HEK293 (cell line): ENCODE results near the gene CCNDBP1.

Source experiments
- CTCF ChIA-PET: fragments of 350-600 bp; formaldehyde crosslinking; extraction: SDS; loops from one replicate; lab custom pipeline; 2021; ENCODE audit warnings: antibody characterized with exemption; lab: Yijun Ruan, JAX
- POLR2A ChIA-PET: fragments of 300-600 bp; formaldehyde crosslinking; extraction: SDS; loops from one replicate; lab custom pipeline; 2020; ENCODE audit warnings: antibody characterized with exemption, inconsistent platforms; lab: Yijun Ruan, JAX
- H3K27ac ChIP-seq: fragments of 200-500 bp; sonication (Bioruptor generic); 2 replicates; pipeline ENCODE4 v1.5.1; 2014; ENCODE audit warnings: low read depth, low read length, control low read depth, inconsistent platforms; ENCODE audit errors: extremely low read depth
- H3K36me3 ChIP-seq, 2 experiments: fragments of 200-500 bp in 1 of 2; sonication (Bioruptor generic) in 1 of 2; 1 replicate in 1 of 2; 2 replicates in 1 of 2; pipeline ENCODE4 v1.5.1; 2014 to 2017; ENCODE audit warnings: inconsistent platforms in 2 of 2, low read length in 2 of 2; ENCODE audit not compliant: control insufficient read depth in 2 of 2, insufficient read depth in 1 of 2
- H3K4me1 ChIP-seq: fragments of 200-500 bp; sonication (Bioruptor generic); 2 replicates; pipeline ENCODE4 v1.5.1; 2014; ENCODE audit warnings: mild to moderate bottlenecking, low read length, inconsistent platforms; ENCODE audit not compliant: control insufficient read depth, insufficient read depth
- H3K4me3 ChIP-seq: 2 replicates; pipeline ENCODE4 v1.5.1; 2011; ENCODE audit warnings: low read depth, mild to moderate bottlenecking, control low read depth, low read length, moderate library complexity
- H3K9me3 ChIP-seq: fragments of 200-500 bp; sonication (Bioruptor generic); 2 replicates; pipeline ENCODE4 v1.5.1; 2014; ENCODE audit warnings: low read depth, low read length, inconsistent platforms; ENCODE audit not compliant: control insufficient read depth, insufficient read depth
- BCL11A ChIP-seq: fragments of 450-650 bp; formaldehyde crosslinking; IDR thresholded peaks from 2 replicates; pipeline ENCODE4 v1.5.1; 2016; ENCODE audit warnings: low read depth, missing biosample characterization, missing genetic modification characterization
- EGR2 ChIP-seq: fragments of 450-650 bp; formaldehyde crosslinking; IDR thresholded peaks from 2 replicates; pipeline ENCODE4 v1.5.1; 2016; ENCODE audit warnings: low read depth, missing biosample characterization, missing genetic modification characterization
- KLF10 ChIP-seq: fragments of 450-650 bp; IDR thresholded peaks from 2 replicates; pipeline ENCODE4 v1.5.1; 2018; ENCODE audit warnings: missing biosample characterization, mild to moderate bottlenecking, missing genetic modification characterization
- KLF8 ChIP-seq: fragments of 450-650 bp; formaldehyde crosslinking; IDR thresholded peaks from 2 replicates; pipeline ENCODE4 v1.5.1; 2016; ENCODE audit warnings: missing biosample characterization, missing genetic modification characterization
- MZF1 ChIP-seq: fragments of 450-650 bp; formaldehyde crosslinking; IDR thresholded peaks from 2 replicates; pipeline ENCODE4 v1.5.1; 2017; ENCODE audit warnings: missing biosample characterization, missing genetic modification characterization, borderline replicate concordance
- SCRT2 ChIP-seq: fragments of 450-650 bp; formaldehyde crosslinking; IDR thresholded peaks from 2 replicates; pipeline ENCODE4 v1.5.1; 2016; ENCODE audit warnings: missing biosample characterization, missing genetic modification characterization
- SETDB1 ChIP-seq: IDR thresholded peaks from one replicate; pipeline ENCODE4 v1.6.1; 2017; ENCODE audit warnings: mild to moderate bottlenecking, low read length, moderate library complexity, mixed read lengths; ENCODE audit not compliant: insufficient read length
- YY1 ChIP-seq: fragments of 450-650 bp; formaldehyde crosslinking; IDR thresholded peaks from 2 replicates; pipeline ENCODE4 v1.5.1; 2018; ENCODE audit warnings: missing biosample characterization, missing genetic modification characterization
- ZFHX2 ChIP-seq: fragments of 450-650 bp; formaldehyde crosslinking; conservative IDR thresholded peaks from 2 replicates; pipeline ENCODE4 v1.5.1; 2016; ENCODE audit warnings: missing biosample characterization, missing genetic modification characterization
- ZFP3 ChIP-seq: fragments of 450-650 bp; formaldehyde crosslinking; IDR thresholded peaks from 2 replicates; pipeline ENCODE4 v1.5.1; 2016; ENCODE audit warnings: low read depth, missing biosample characterization, missing genetic modification characterization
- ZNF112 ChIP-seq: fragments of 450-650 bp; formaldehyde crosslinking; IDR thresholded peaks from 2 replicates; pipeline ENCODE4 v1.5.0; 2017; ENCODE audit warnings: missing biosample characterization, missing genetic modification characterization
- ZNF114 ChIP-seq: fragments of 450-650 bp; formaldehyde crosslinking; IDR thresholded peaks from 2 replicates; pipeline ENCODE4 v1.5.0; 2017; ENCODE audit warnings: missing biosample characterization, missing genetic modification characterization
- ZNF146 ChIP-seq: fragments of 450-650 bp; formaldehyde crosslinking; IDR thresholded peaks from 2 replicates; pipeline ENCODE4 v1.5.1; 2016; ENCODE audit warnings: missing biosample characterization, missing genetic modification characterization
- ZNF174 ChIP-seq: fragments of 450-650 bp; formaldehyde crosslinking; IDR thresholded peaks from 2 replicates; pipeline ENCODE4 v1.5.0; 2017; ENCODE audit warnings: missing biosample characterization, mild to moderate bottlenecking, missing genetic modification characterization
- ZNF2 ChIP-seq: fragments of 450-650 bp; formaldehyde crosslinking; IDR thresholded peaks from 2 replicates; pipeline ENCODE4 v1.5.1; 2016; ENCODE audit warnings: missing biosample characterization, missing genetic modification characterization
- ZNF211 ChIP-seq: fragments of 450-650 bp; formaldehyde crosslinking; IDR thresholded peaks from 2 replicates; pipeline ENCODE4 v1.5.1; 2016; ENCODE audit warnings: low read depth, missing biosample characterization, missing genetic modification characterization
- ZNF311 ChIP-seq: fragments of 450-650 bp; formaldehyde crosslinking; IDR thresholded peaks from 2 replicates; pipeline ENCODE4 v1.5.1; 2017; ENCODE audit warnings: missing biosample characterization, missing genetic modification characterization, borderline replicate concordance
- ZNF391 ChIP-seq: fragments of 450-650 bp; formaldehyde crosslinking; IDR thresholded peaks from 2 replicates; pipeline ENCODE4 v1.5.1; 2016; ENCODE audit warnings: low read depth, missing biosample characterization, missing genetic modification characterization, borderline replicate concordance
- ZNF433 ChIP-seq: fragments of 450-650 bp; formaldehyde crosslinking; IDR thresholded peaks from 2 replicates; pipeline ENCODE4 v1.5.1; 2016; ENCODE audit warnings: missing biosample characterization, missing genetic modification characterization, low read depth
- ZNF629 ChIP-seq: fragments of 450-650 bp; formaldehyde crosslinking; IDR thresholded peaks from 2 replicates; pipeline ENCODE4 v1.5.1; 2017; ENCODE audit warnings: missing biosample characterization, missing genetic modification characterization
- ZNF660 ChIP-seq: fragments of 450-650 bp; IDR thresholded peaks from 2 replicates; pipeline ENCODE4 v1.5.1; 2018; ENCODE audit warnings: missing biosample characterization, mild to moderate bottlenecking, missing genetic modification characterization
- ZNF843 ChIP-seq: fragments of 450-650 bp; formaldehyde crosslinking; IDR thresholded peaks from 2 replicates; pipeline ENCODE4 v1.5.1; 2016; ENCODE audit warnings: missing biosample characterization, missing genetic modification characterization
- ZSCAN23 ChIP-seq: fragments of 450-650 bp; formaldehyde crosslinking; IDR thresholded peaks from 2 replicates; pipeline ENCODE4 v1.5.1; 2016; ENCODE audit warnings: missing biosample characterization, missing genetic modification characterization
- TF ChIP-seq, protein P1 (sequence below): fragments of 450-650 bp; formaldehyde crosslinking; IDR thresholded peaks from 2 replicates; pipeline ENCODE4 v1.5.1; 2016; ENCODE audit warnings: missing biosample characterization, missing genetic modification characterization, borderline replicate concordance
- TF ChIP-seq, protein P2 (sequence below): fragments of 450-650 bp; formaldehyde crosslinking; IDR thresholded peaks from 2 replicates; pipeline ENCODE4 v1.5.1; 2017; ENCODE audit warnings: missing biosample characterization, missing genetic modification characterization
- TF ChIP-seq, protein P3 (sequence below): fragments of 450-650 bp; formaldehyde crosslinking; IDR thresholded peaks from 2 replicates; pipeline ENCODE4 v1.5.1; 2016; ENCODE audit warnings: missing biosample characterization, missing genetic modification characterization

CCNDBP1 gene

DNA sequence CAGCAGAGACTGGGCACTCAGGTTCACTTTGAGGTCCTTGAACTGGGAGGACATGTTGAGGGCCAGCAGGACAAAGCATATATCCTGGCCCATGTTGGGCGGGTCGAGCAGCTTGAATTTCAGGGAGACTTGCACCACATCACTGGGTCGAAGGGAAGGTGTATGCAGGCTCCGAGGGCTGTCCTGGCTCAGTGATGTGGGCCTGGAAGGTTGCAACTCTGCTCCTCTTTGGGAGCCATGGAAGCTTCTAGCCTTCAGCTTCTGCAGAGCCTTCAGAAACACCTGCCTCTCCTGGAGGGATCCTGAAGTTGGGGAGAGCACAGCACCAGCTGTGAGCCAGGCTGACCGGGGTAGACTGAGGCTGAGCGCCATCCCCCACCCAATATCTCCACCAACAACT, 50.3 kb downstream of the CCNDBP1 start (continued):
- TF ChIP-seq ZNF114 (tag by site-specific recombination), result no peak
- TF ChIP-seq SCRT2 (tag by site-specific recombination), result no peak
- TF ChIP-seq, all 188 proteins: peak for 0

DNA sequence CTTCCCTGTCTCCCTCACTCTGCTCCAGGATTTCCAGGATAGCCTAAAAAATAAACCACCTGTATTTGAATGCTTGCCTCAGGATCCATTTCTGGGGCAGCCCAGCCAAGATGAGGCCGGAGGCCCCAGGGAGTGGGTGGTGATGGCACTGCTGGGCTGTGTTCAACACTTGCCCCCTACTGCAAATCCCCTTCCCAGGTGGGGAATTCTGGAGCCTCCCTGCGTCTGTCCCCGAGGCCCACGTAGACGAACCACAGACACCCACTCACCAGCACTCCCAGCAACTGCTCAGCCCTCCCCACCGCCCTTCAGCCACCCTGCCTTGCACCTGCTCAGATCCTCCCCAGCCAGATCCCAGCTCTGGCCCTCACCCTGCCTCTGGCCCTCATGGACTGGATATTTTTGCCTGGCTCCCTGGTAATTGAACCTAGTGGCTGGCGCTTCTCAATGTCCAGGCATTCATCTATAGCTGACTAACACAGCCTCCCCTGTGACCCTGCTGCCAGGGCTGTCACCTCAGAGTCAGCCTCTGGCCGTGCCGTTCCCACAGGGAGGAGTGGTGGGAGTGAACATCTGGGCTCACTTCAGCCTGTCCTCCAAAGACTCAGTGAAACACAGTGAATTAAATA, 52.8 kb downstream of the CCNDBP1 start:
- POLR2A ChIA-PET, result no interaction called here
- Histone ChIP-seq H3K4me3 (no peak overlapping the region), H3K36me3 (no peaks in the 10 kb centered on the region)
- TF ChIP-seq MZF1 (tag by site-specific recombination) (no peak), ZNF660 (tag by site-specific recombination) (no peak), EGR2 (peak; percentile 36), ZFHX2 (tag by site-specific recombination) (peak; percentile 29; the same call in 1 of the 2 replicates)
- TF ChIP-seq, all 188 proteins: peak for 2
- no peak overlapping the region for H3K27ac ChIP-seq
- H3K4me1 ChIP-seq, result no peaks in the 10 kb centered on the region
- CTCF ChIA-PET, result no interaction called here
- no peaks in the 10 kb centered on the region for H3K9me3 ChIP-seq

DNA sequence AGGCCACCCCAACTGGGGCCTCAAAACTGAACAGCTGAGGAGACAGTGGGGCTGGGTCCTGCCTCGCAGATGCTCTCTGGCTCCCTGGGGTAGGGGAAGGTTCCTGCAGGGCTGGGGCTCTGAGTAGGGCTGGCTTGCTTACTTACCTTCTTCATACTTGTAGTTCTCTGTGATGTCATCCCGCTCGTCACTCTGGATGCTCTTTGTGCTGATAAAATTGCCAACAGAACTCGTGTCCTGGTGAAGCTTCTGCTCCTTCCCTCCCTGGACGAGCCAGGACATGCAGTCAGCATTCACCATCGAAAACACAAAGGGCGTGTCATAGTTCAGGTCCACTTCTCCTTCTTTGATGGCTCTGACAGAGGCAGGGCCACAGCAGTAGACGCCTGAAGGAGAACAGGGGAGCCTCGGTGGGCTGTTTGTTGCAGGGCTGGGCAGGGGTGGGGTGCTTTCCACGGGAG, 53.5 kb downstream of the CCNDBP1 start:
- Histone ChIP-seq H3K36me3 (no peaks in the 10 kb centered on the region), H3K4me3 (no peak overlapping the region), H3K27ac (no peak overlapping the region), H3K4me1 (no peaks in the 10 kb centered on the region), H3K9me3 (no peaks in the 10 kb centered on the region)
- TF ChIP-seq ZSCAN23 (tag by site-specific recombination), result no peak
- no peak for TF ChIP-seq ZNF433 (tag by site-specific recombination)
- no peak for TF ChIP-seq ZNF112 (tag by site-specific recombination)
- no peak for TF ChIP-seq ZNF311 (tag by site-specific recombination)
- TF ChIP-seq ZNF629 (tag by site-specific recombination), result no peak
- TF ChIP-seq SETDB1, result no peak
- no peak for TF ChIP-seq KLF8
- no peak for TF ChIP-seq ZNF843 (tag by site-specific recombination)
- no peak for TF ChIP-seq ZNF211 (tag by site-specific recombination)
- TF ChIP-seq ZNF146 (tag by site-specific recombination), result no peak
- TF ChIP-seq YY1 (tag by site-specific recombination), result no peak
- no peak for TF ChIP-seq ZNF174
- TF ChIP-seq ZNF2 (tag by site-specific recombination), result no peak
- TF ChIP-seq, protein P1, sequence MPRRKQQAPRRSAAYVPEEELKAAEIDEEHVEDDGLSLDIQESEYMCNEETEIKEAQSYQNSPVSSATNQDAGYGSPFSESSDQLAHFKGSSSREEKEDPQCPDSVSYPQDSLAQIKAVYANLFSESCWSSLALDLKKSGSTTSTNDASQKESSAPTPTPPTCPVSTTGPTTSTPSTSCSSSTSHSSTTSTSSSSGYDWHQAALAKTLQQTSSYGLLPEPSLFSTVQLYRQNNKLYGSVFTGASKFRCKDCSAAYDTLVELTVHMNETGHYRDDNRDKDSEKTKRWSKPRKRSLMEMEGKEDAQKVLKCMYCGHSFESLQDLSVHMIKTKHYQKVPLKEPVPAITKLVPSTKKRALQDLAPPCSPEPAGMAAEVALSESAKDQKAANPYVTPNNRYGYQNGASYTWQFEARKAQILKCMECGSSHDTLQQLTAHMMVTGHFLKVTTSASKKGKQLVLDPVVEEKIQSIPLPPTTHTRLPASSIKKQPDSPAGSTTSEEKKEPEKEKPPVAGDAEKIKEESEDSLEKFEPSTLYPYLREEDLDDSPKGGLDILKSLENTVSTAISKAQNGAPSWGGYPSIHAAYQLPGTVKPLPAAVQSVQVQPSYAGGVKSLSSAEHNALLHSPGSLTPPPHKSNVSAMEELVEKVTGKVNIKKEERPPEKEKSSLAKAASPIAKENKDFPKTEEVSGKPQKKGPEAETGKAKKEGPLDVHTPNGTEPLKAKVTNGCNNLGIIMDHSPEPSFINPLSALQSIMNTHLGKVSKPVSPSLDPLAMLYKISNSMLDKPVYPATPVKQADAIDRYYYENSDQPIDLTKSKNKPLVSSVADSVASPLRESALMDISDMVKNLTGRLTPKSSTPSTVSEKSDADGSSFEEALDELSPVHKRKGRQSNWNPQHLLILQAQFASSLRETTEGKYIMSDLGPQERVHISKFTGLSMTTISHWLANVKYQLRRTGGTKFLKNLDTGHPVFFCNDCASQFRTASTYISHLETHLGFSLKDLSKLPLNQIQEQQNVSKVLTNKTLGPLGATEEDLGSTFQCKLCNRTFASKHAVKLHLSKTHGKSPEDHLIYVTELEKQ (tag by site-specific recombination), result no peak
- TF ChIP-seq ZFP3 (tag by site-specific recombination), result no peak
- TF ChIP-seq, protein P2, sequence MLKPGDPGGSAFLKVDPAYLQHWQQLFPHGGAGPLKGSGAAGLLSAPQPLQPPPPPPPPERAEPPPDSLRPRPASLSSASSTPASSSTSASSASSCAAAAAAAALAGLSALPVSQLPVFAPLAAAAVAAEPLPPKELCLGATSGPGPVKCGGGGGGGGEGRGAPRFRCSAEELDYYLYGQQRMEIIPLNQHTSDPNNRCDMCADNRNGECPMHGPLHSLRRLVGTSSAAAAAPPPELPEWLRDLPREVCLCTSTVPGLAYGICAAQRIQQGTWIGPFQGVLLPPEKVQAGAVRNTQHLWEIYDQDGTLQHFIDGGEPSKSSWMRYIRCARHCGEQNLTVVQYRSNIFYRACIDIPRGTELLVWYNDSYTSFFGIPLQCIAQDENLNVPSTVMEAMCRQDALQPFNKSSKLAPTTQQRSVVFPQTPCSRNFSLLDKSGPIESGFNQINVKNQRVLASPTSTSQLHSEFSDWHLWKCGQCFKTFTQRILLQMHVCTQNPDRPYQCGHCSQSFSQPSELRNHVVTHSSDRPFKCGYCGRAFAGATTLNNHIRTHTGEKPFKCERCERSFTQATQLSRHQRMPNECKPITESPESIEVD (tag by site-specific recombination), result no peak
- TF ChIP-seq, protein P3, sequence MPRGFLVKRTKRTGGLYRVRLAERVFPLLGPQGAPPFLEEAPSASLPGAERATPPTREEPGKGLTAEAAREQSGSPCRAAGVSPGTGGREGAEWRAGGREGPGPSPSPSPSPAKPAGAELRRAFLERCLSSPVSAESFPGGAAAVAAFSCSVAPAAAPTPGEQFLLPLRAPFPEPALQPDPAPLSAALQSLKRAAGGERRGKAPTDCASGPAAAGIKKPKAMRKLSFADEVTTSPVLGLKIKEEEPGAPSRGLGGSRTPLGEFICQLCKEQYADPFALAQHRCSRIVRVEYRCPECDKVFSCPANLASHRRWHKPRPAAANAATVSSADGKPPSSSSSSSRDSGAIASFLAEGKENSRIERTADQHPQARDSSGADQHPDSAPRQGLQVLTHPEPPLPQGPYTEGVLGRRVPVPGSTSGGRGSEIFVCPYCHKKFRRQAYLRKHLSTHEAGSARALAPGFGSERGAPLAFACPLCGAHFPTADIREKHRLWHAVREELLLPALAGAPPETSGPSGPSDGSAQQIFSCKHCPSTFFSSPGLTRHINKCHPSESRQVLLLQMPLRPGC (tag by site-specific recombination), result no peak
- no peak for TF ChIP-seq ZNF391 (tag by site-specific recombination)
- no peak for TF ChIP-seq KLF10 (tag by site-specific recombination)
- TF ChIP-seq BCL11A (tag by site-specific recombination), result no peak
- ChIA-PET POLR2A (no interaction called here), CTCF (no interaction called here)
